ENCODE measurements around the gene NRXN3.
A peak's percentile ranks its signal among the peaks of the same experiment; 100 is the strongest.

NRXN3 gene

DNA sequence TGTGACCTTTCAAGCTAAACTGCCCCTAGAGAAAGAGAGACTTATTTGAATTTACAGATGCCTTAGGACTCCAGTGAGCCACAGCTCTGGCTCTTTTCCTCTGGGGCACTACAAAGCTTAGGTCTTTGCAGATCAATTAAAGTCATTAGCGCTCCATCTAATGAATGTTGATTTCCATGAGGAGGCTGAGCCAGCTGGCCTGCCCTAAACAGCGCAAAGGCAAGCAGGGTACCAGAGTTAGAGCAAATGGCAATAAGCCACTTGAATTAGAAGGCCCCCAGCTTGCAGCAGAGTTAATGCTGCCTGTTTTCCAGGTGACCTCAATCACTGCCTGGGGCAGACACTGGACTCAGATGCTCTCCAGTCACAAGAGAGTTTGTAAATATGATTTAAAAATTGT is 1345.8 kb downstream of the NRXN3 start:
- peak; percentile 77 for DNase-seq (ENCODE audit: low read depth, low spot score)

- no peak for DNase-seq (ENCODE audit: low read depth, low spot score)
Observed at GRCh38 chr14:79525416-79525815, 1355.2 kb downstream of the NRXN3 start.

DNA sequence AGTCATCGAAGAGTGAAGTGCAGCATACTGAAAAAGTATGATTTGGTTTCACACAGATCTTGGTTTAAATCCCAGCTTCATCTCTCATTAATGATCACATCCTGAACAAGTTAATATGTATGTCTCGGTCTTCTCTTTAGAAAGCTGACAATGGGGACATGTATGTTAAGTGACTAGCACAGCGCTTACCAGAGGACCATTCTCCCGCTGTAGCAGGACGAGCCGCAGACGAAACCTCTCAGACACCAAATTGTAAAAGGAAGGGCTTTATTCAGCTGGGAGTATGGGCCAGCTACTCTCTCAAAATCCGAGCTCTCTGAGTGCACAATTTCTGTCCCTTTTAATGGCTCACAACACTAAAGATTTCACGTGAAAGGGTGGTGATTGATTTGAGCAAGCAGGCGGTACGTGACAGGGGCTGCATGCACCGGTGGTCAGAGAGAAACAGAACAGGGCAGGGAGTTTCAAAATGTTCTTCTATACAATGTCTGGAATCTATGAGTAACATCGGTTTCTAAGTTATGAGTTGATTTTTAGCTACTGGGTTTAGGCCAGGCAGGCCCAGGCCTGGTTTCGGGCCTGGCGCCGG is 1358.7 kb downstream of the NRXN3 start:
- DNase-seq (ENCODE audit: low read depth, low spot score), result no peak

- DNase-seq (ENCODE audit: low read depth, low spot score), result no peak
Observed at GRCh38 chr14:79530555-79530954, 1360.4 kb downstream of the NRXN3 start.

GRCh38 chr14:79534703-79535353 is 1364.7 kb downstream of the NRXN3 start:
- DNase-seq (ENCODE audit: low read depth, low spot score), result no peak

DNA sequence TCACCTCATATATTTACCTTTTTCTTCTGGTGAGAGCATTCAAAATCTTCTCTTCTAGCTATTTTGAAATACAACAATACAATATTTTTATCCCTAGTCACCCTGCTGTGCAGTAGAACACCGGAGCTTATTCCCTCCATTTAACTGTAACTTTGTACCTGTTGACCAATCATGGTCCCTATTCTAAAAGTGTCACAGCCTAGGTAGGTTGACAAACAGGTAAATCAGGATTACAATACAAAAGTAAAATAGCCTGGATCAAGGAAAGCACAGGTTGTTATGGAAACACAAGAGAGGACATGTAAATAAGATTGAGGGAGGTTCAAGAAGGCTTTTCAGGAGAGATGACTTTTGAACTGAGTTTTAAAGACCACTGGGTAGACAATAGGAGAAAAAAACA is 1370.2 kb downstream of the NRXN3 start:
- no peak for DNase-seq (ENCODE audit: low read depth, low spot score)

DNA sequence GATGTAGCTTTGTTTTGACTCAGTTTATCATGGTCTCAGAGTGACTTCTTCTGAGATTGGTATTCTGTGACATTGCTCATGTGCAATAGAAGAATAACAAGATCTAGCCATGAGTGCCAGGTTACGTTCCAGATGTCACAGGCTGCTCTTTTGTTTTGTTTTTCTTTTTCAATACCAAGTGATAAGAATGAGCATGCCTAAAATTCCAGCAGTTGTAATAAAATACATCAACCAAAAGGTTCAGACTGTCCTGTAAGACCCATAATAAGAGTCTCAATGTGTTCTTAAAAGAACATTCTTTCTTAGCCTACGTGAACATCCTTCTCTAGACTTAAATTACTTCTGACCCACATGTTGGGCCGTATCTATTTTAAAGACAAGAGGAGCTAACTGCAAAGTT is 1371.9 kb downstream of the NRXN3 start:
- no peak for DNase-seq (ENCODE audit: low read depth, low spot score)

DNA sequence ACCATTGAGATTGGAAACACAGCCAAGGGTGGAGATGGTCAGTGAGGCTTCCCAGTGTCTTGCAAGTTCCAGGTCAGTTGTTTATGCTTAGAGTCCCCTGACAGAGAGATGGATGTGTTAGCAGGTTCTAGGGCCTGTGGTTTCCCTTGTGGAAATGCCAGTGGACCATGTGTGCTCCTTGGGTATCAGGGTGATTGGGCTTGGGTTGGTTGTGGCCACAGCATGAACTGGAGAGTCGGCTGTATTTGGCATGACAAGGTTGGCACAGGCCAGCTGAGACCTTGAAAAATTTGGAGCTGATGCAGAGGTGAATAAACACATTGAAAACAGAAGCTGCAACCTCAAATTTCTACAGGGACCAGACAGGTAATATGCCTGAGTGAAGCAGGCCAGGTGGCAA is 1373.2 kb downstream of the NRXN3 start:
- no peak for DNase-seq (ENCODE audit: low read depth, low spot score)

GRCh38 chr14:79543967-79544697 is 1374.0 kb downstream of the NRXN3 start:
- peak; percentile 60 for DNase-seq (ENCODE audit: low read depth, low spot score)

DNA sequence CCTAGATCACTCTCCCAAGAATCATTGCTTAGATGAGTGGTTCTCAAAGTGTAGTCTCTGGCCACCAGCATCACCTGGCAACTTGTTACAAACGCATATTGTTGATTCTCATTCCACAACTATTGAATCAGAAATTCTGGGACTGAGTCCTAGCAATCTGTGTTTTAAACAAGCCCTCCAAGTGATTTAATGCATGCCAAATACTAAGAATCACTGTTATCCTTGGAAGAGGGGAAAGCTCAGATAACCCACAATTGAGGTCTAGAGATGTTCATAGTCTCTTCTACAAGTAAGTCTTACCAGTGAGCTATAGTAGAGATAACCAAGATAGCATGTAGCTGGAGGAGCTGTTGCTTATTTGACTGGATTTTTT is 1374.5 kb downstream of the NRXN3 start:
- DNase-seq (ENCODE audit: low read depth, low spot score), result no peak

DNA sequence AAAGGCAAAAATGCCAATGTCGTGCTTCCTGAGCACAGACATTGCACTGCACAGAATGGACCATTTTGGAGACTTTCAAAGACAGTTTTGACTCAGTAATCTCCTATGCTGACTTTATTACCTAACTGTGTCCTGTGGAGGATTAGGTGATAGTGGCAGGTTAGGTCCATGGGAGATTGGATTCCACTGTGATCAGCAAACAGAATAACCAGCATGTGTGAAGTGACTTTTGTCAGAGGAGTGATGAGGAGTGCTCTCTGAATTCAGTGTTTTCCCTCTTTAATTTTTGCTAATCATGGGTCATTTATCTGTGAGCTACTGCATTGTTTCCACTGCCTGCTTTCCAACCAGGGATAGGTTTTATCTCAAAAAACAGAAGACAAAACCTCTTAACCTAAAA is 1378.7 kb downstream of the NRXN3 start:
- no peak for DNase-seq (ENCODE audit: low read depth, low spot score)

- DNase-seq (ENCODE audit: low read depth, low spot score), result no peak
Observed at GRCh38 chr14:79549515-79549914, 1379.3 kb downstream of the NRXN3 start.

GRCh38 chr14:79551523-79551922 is 1381.3 kb downstream of the NRXN3 start:
- DNase-seq (ENCODE audit: low read depth, low spot score), result peak; percentile 32

DNA sequence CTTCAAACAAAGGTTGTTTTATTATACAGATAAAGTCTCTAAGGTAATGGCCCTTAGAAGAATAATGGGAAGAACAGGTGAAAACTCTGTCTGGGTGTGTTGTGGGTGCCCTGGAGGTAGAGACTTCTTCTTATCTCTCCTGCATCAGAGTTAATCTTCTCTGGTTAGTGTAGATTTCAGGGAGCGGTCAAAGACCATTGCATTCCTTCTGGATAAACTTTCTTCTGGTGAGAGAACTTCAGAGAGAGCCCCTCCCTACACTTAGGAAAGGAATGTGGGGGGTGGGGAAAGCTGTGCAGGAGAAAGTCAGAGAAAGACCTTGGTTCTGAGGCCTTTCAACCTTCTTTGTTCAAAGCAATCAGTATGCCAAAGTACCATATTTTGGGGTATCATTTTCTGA is 1382.6 kb downstream of the NRXN3 start:
- DNase-seq (ENCODE audit: low read depth, low spot score), result peak; percentile 85

DNA sequence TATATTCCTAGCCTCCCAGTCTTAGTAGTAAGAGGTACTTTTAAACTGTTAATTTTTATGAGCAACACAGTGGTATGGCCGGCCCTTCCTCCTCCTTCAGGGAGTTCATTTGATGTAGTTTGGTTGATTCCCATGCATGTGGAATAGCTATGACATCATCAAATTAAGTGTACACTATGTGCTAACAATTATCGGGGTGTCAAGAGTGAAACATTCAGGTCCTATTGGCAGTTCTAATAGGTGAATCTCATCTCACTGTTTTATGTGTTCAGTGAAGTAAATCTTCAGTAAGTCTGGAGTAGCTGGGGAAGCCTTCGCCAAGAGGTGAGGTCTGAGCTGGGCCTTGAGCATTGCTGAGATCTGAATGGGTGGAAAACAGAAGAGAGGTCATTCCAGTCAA is 1384.6 kb downstream of the NRXN3 start:
- no peak for DNase-seq (ENCODE audit: low read depth, low spot score)

DNA sequence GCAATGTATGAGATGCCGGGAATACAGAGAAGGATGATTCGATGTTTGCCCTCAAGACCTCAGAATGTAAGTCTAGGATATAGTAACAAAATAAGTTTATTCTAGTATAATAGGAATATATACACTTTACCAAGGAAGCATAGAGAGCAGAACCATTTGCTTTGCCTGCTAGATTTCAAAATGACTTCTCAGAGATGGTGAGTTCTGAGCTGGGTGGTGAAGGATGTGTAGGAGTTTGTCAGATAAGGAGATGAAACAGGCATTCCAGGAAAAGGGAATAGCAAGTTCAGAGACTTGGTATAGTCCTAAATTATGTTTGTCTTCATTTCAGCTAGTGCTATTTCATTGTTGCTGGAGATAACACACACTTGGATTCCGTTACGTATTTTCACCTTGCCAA is 1385.3 kb downstream of the NRXN3 start:
- DNase-seq (ENCODE audit: low read depth, low spot score), result no peak

DNA sequence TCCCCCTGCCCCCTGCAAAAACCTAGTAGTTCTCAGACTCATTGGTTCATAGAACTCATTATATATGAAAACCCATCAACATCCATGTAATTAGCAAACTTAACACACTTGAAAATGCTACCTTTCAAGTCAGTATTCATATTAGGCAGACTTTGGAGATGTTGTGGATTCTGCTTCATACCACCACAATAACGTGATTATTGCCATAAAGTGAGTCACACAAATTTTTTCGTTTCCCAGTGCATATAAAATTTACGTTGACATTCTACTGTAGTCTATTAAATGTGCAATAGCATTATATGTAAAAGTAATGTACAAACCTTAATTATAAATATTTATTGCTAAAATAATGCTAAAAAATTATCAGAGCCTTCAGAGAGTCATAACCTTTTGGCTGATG is 1387.1 kb downstream of the NRXN3 start:
- no peak for DNase-seq (ENCODE audit: low read depth, low spot score)

DNA sequence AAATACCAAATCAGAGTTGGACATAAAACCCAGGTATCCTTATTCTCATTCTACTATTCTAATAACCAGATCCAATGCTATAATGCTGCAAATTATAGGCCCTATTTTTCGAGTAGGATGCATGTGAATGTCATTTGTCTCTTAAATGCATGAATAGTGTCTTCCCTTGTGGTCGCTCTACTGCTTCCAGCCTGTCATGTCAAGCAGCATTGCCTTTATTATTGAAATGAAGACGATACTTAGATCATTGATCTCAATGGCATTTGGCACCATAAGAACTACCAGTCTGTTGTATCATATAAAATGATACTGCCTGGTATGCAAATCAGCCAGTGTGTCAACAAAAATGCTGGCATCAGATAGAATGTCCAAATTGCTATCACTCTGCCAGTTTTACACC is 1392.0 kb downstream of the NRXN3 start:
- no peak for DNase-seq (ENCODE audit: low read depth, low spot score)

DNA sequence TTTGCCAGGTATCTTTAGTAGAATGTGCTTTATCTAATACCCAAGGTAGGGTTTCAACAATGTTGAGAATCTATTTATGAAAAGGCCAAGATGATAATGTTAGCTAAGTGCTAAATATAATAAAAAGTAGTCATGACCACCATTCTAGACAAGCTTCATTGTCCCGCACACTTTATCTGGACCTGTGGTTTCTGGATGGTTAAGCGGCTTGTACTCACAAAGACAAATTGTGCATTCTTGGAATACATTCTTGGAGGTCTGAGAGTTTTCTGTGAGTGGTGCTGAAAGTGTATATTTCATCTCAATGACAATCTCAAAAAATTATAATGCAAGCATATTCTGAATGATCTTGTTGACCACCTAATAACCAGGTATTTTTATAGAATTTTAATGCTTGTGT is 1394.2 kb downstream of the NRXN3 start:
- DNase-seq (ENCODE audit: low read depth, low spot score), result no peak

- no peak for DNase-seq (ENCODE audit: low read depth, low spot score)
Observed at GRCh38 chr14:79567306-79567705, 1397.1 kb downstream of the NRXN3 start.

DNA sequence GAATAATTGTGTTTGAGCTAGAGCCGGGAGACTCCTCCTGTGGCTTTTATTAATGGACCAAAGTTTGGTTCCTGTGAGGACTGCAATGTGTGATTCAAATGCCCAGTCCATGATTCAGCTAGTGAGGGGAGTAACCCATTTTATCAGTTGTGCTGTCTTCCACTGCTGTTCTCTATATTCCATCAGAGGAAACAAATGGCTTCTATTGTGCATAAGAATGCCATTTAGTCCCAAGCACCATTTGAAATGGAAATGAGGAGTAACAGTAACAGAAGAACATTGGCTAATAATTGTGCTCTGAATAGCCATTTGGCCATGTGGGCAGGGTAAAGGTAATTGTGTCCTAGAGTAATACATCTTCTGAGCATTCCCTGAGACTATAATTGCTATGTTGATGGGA is 1398.4 kb downstream of the NRXN3 start:
- no peak for DNase-seq (ENCODE audit: low read depth, low spot score)

DNA sequence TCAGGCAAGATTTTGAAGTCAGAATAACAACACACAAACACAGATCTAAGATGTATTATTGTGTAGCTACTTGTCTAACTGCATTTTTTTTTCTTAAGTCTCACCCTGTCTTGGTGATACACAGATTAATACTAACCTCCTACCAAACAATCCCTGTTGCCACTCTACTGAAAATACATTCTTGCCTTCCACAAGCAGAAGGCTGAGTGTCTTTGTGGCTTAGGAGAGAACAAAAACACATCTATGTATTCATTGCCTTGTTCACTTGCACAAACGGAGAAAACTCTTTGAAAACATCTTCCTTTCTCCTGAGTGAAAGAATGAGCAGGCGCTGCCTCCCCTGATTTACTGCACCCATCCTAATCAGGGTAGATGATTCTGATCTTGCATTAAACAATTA is 1398.9 kb downstream of the NRXN3 start:
- DNase-seq (ENCODE audit: low read depth, low spot score), result no peak

DNA sequence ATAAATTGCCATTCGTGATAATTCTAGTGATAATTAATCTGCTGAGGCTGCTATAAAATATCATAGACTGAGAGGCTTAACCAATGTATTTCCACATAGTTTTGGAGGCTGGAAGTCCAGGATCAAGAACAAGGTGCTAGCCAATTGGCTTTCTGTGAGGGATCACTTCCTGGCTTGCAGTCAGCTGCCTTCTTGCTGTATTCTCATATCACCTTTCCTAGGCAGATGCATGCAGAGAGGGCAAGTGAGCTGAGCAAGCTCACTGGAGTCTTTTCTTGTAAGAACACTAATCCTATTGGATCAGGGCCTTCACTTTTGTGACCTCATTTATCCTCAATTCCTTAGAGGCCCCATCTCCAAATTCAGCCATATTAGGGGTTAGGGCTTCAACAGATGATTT is 1400.5 kb downstream of the NRXN3 start:
- DNase-seq (ENCODE audit: low read depth, low spot score), result no peak

Data from ELF-1 (cell line).